Ramos (cell line): ENCODE measurements around the gene SNORC.

ENCODE experiments used
- in situ Hi-C: fragments of 300-500 bp; cut with MboI; formaldehyde crosslinking; loops from one replicate; pipeline ENCODE4 v1.14.3; 2022; ENCODE audit warnings: low sequenced_read_pairs; ENCODE audit not compliant: unreplicated experiment

SNORC gene

DNA sequence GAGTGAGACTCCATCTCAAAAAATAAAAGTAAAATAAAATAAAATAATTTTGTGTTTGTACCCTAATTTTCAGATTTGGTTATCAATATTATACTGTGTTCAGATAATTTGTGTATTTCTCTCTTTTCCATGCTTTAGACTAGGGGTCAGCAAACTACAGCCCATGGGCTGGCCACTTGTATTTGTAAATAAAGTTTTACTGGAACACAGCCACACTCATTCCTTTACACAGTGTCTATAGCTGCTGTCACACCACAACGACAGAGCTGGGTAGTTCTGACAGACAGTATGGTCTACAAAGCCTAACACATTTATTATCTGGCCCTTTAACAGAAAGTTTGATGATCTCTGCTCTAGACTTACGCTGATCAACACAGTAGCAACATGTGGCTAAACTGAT, 43.8 kb downstream of the SNORC start:
- in situ Hi-C loops = no loop called here

- in situ Hi-C loops = no loop called here
Observed at GRCh38 chr2:232919141-232919540, 49.1 kb downstream of the SNORC start.

GRCh38 chr2:232920055-232920454, 50.0 kb downstream of the SNORC start:
- in situ Hi-C loops = no loop called here

DNA sequence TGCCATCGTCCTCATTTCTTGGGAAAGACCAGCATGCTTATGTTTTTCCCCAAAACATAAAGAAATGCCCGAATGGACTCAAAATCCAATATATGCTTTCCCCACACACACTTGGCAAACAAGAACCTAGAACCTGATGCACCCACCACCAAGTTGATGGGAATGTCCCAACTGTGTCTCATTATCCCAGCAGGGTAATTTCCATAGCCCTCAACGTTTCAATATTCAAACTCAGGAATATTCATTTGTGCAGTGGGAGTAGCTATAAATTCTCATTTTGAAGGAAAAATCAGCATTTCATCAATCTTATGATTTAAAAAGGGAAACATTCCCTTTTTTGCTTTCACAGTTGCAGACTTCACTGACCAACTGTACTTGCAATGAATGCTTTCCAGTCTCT, 50.7 kb downstream of the SNORC start:
- in situ Hi-C loops = no loop called here

- in situ Hi-C loops = no loop called here
Observed at GRCh38 chr2:232924433-232924832, 54.4 kb downstream of the SNORC start.

GRCh38 chr2:232925153-232925820, 55.2 kb downstream of the SNORC start:
- in situ Hi-C loops = no loop called here

GRCh38 chr2:232925821-232926156, 55.7 kb downstream of the SNORC start:
- in situ Hi-C loops = no loop called here

- in situ Hi-C loops = no loop called here
Observed at GRCh38 chr2:232926431-232926939, 56.4 kb downstream of the SNORC start.

DNA sequence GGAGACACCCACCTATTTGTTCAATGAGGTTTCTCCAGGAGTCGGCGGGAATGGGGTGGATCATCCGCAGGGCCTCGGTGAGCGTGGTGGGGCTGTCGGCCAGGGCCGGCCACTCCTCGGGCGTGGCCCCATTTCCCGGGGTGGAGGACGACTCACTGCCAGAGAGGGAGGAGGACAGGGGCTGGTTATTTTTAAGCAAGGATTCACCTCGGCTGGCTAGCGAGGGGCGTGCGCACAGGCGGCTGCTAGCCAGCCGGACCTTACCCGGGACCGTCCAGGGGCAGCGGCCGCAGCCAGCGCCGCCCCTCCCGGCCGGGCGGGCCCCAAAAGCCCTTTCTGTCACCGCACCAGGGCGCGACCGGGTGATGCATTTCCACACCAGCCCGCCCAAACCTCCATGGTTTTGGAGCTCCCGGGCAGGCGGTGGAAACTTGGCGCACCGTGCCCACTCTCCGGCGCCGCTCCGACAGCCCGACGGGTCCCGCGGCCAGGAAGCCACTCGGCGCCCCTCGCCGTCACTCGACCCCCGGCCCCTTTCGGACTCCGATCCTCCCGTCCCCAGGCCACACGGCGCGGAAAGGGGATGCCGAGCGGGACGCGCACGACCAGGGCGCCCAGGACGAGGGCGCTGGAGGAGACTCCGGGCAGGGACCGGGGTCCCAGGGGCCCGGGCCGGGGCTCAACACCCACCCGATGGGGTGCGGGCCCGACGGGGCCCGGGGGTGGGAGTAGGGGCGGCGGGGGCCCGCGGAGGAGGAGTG, 57.1 kb downstream of the SNORC start:
- in situ Hi-C loops = no loop called here

- in situ Hi-C loops = no loop called here
Observed at GRCh38 chr2:232927793-232928550, 57.9 kb downstream of the SNORC start.
